Transverse colon (tissue), 4 donors: ENCODE measurements around the gene SNAI3.

ENCODE experiments used
- CTCF ChIP-seq, 5 experiments: fragments of 200-600 bp in 3 of 5; fragments of 450-650 bp in 2 of 5; sonication (generic) in 3 of 5; IDR thresholded peaks; 1 replicate in 2 of 5; 2 replicates in 3 of 5; pipeline ENCODE4 v1.5.1; 2016 to 2017; ENCODE audit warnings: antibody characterized with exemption in 5 of 5, inconsistent platforms in 3 of 5, mild to moderate bottlenecking in 2 of 5, moderate library complexity in 1 of 5
- EP300 ChIP-seq: sonication (generic); formaldehyde crosslinking; IDR thresholded peaks from one replicate; pipeline ENCODE4 v1.6.1; 2017; ENCODE audit warnings: antibody characterized with exemption, low read depth
- POLR2A ChIP-seq: fragments of 450-650 bp; IDR thresholded peaks from one replicate; pipeline ENCODE4 v1.6.1; 2016; ENCODE audit warnings: antibody characterized with exemption, mild to moderate bottlenecking, moderate library complexity
- POLR2AphosphoS5 ChIP-seq, 3 donors: sonication (generic); formaldehyde crosslinking; IDR thresholded peaks; one replicate each; pipeline ENCODE4 v1.6.1; 2016; ENCODE audit warnings: antibody characterized with exemption in 3 of 3

- TF ChIP-seq POLR2A (no peak), CTCF (IDR thresholded peaks at IDR 0.05) (no peak), EP300 (no peak), POLR2AphosphoS5 (IDR thresholded peaks at IDR 0.05) (no peak)
Measured at GRCh38 chr16:88643644-88643932, 42.7 kb downstream of the SNAI3 start.
